Measurements from ENCODE around the gene MAP2K1. TPM values are rescaled to one million over a fixed set of nuclear protein-coding genes. Genes with fewer than 3 reads are reported as not detected.

The MAP2K1 gene
- total RNA-seq, 1 donor = 25.8 TPM

DNA sequence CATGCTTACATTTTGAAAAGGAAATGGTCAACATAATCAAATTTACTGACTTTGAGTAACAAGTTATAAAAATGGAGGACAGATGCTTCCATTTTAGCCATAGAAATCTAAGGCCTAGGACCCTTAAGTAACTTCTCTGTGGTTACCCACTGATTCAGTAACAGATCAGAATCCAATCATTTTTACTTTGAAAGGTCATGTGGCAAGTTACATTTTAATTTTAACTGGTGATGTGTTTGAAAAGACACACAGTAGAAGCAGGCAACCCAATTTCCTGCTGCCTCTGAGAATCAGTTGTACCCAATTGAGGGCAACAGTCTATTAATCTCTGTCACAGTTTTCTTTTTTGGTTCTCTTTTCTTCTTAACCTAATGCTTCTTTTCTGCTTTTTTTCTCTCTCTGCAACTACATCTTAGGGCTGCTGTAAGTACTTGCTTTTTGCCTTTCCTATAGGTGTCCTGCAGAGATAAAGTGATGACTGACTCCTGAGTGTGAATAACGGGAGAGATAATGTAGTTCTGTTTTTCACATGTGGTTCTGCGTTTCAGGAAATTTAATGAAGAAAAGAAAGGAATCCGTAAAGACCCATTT lies 121.7 kb downstream of the MAP2K1 start:
- Histone ChIP-seq H3K27me3 (ENCODE audit: insufficient read depth, low read length) (no peaks in the 10 kb centered on the region), H3K4me1 (ENCODE audit: insufficient read depth, low read length) (peaks cover 14% of the 10 kb centered on the region), H3K4me3 (ENCODE audit: low read length) (no peak overlapping the region), H3K9me3 (ENCODE audit: low read depth, low read length) (no peaks in the 10 kb centered on the region)

DNA sequence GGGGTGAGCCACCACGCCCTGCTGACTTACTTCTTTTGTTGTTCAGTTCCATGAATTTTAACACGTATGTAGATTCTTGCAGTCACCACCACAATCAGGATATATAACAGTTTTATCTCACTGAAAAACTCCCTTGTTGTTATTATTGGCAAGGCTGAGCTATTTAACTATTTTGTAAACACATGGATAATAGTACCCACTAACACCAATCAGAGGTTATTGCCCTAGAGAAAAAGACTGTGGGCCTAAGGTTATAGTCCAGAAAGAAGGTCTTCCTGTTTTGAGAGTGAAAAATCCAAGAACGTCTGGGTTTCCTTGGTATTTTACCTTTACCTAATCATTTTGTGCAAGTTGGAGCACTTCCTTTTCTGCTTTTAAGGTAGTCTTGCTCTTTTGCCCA lies 127.9 kb downstream of the MAP2K1 start:
- Histone ChIP-seq H3K4me1 (ENCODE audit: insufficient read depth, low read length) (no peaks in the 10 kb centered on the region), H3K4me3 (ENCODE audit: low read length) (no peak overlapping the region), H3K27me3 (ENCODE audit: insufficient read depth, low read length) (no peaks in the 10 kb centered on the region), H3K9me3 (ENCODE audit: low read depth, low read length) (no peaks in the 10 kb centered on the region)

GRCh38 chr15:66515901-66516322 lies 129.2 kb downstream of the MAP2K1 start:
- H3K4me1 ChIP-seq (ENCODE audit: insufficient read depth, low read length) = no peaks in the 10 kb centered on the region
- no peaks in the 10 kb centered on the region for H3K27me3 ChIP-seq (ENCODE audit: insufficient read depth, low read length)
- no peaks in the 10 kb centered on the region for H3K9me3 ChIP-seq (ENCODE audit: low read depth, low read length)
- H3K4me3 ChIP-seq (ENCODE audit: low read length) = no peak overlapping the region

DNA sequence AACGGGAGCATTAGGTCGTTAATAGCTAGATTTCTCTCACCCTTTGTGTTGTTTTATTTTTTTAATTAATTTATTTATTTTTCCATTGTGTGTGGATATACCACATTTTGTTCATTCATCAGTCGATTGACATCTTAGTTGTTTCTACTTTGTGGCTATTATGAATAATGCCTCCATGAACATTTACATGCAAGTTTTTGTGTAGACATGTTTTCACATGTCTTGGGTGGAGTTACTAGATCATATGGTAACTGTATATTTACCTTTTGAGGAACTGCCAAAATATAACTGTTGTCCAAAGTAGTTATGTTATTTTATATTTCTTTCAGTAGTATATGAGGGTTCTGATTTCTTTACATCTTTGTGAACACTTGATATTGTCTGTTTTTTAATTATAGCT lies 137.2 kb downstream of the MAP2K1 start:
- H3K27me3 ChIP-seq (ENCODE audit: insufficient read depth, low read length) = no peaks in the 10 kb centered on the region

DNA sequence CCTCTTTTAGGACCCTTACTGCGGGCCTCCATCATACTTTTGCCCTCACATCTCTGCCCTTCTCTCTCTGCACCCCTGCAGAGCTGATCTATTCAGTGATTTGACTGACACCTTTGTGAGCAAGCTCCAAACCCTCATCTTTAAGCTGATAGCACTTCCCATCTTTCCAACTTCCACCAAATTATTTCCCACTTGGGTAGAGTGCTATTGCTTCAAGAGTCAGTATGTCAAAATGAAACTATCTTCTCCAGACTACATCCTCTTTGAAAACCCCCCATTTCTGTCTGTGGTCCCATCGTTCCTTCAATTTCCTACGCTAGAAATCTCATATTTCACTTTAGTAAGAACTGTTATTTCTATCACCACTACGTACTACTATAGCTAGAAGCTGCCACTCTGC lies 138.1 kb downstream of the MAP2K1 start:
- Histone ChIP-seq H3K9me3 (ENCODE audit: low read depth, low read length) (no peaks in the 10 kb centered on the region), H3K4me3 (ENCODE audit: low read length) (no peak overlapping the region), H3K4me1 (ENCODE audit: insufficient read depth, low read length) (no peaks in the 10 kb centered on the region)

More for the DNA sequence above, 137.2 kb downstream of the MAP2K1 start:
- Histone ChIP-seq H3K4me1 (ENCODE audit: insufficient read depth, low read length) (no peaks in the 10 kb centered on the region), H3K9me3 (ENCODE audit: low read depth, low read length) (no peaks in the 10 kb centered on the region), H3K4me3 (ENCODE audit: low read length) (no peak overlapping the region)

GRCh38 chr15:66535056-66535455 lies 148.3 kb downstream of the MAP2K1 start:
- no peak overlapping the region for H3K4me3 ChIP-seq (ENCODE audit: low read length)
- H3K27me3 ChIP-seq (ENCODE audit: insufficient read depth, low read length) = no peaks in the 10 kb centered on the region
- no peaks in the 10 kb centered on the region for H3K4me1 ChIP-seq (ENCODE audit: insufficient read depth, low read length)
- H3K9me3 ChIP-seq (ENCODE audit: low read depth, low read length) = no peaks in the 10 kb centered on the region

More for the DNA sequence above, 138.1 kb downstream of the MAP2K1 start:
- H3K27me3 ChIP-seq (ENCODE audit: insufficient read depth, low read length) = no peaks in the 10 kb centered on the region

Other genes starting within 250 kb of the MAP2K1 start
- gene MEGF11, start 133.2 kb upstream of the MAP2K1 start, total RNA-seq = not detected
- gene DIS3L, start 93.3 kb upstream of the MAP2K1 start, total RNA-seq = 26.2 TPM
- 5.5 TPM for gene TIPIN, start 30.2 kb upstream of the MAP2K1 start, total RNA-seq
- 23.6 TPM for gene SNAPC5, start 110.8 kb downstream of the MAP2K1 start, total RNA-seq
- gene RPL4, start 117.9 kb downstream of the MAP2K1 start, total RNA-seq = 4,966 TPM
- 10.2 TPM for gene ZWILCH, start 118.4 kb downstream of the MAP2K1 start, total RNA-seq
- gene LCTL, start 179.1 kb downstream of the MAP2K1 start, total RNA-seq = not detected